Lower leg skin (tissue), 4 donors: ENCODE measurements around the gene ZC3H18. TPM values are rescaled to one million over a fixed set of nuclear protein-coding genes. Genes with fewer than 3 reads are reported as not detected.

Source experiments
- DNase-seq, 2 donors: peaks; one replicate each; pipeline ENCODE4 v3.0.0-alpha.2; 2019; ENCODE audit warnings: low spot score in 2 of 2
- H3K4me3 ChIP-seq: fragments of 200-600 bp; sonication (generic); 2 replicates; pipeline ENCODE4 v1.5.1; 2017; ENCODE audit warnings: mild to moderate bottlenecking, low read depth; ENCODE audit not compliant: poor library complexity, severe bottlenecking
- POLR2A ChIP-seq, 2 donors: fragments of 450-650 bp; IDR thresholded peaks; one replicate each; pipeline ENCODE4 v1.6.1; 2016 to 2017; ENCODE audit warnings: antibody characterized with exemption in 2 of 2, mild to moderate bottlenecking in 1 of 2, moderate library complexity in 1 of 2
- WGBS, 2 donors: methylation state at CpG; one replicate each; pipeline ENCODE4 v1.1.5; 2018; 5-methylcytosine and 5-hydroxymethylcytosine counted together
- intact Hi-C: fragments of 100-400 bp; cut with DNase I; formaldehyde crosslinking; loops from one replicate; pipeline ENCODE4 v1.15.0; 2023; ENCODE audit warnings: low total_unique reads
- total RNA-seq, 4 donors: library from RNA; depleted of rRNA; stranded (reverse); fragments of >200 nt; gene quantifications; one replicate each; pipeline ENCODE4 v1.1.0, GENCODE V29; 2016
- TF ChIP-seq, protein P1 (sequence below), 3 donors: fragments of 450-650 bp; IDR thresholded peaks; one replicate each; pipeline ENCODE4 v1.5.1; 2016; ENCODE audit warnings: antibody characterized with exemption in 3 of 3, mild to moderate bottlenecking in 3 of 3, moderate library complexity in 2 of 3

Gene ZC3H18
- total RNA-seq, 4 donors from 2014 or later, result 16.5 to 32.3 (median 18.5) TPM

DNA sequence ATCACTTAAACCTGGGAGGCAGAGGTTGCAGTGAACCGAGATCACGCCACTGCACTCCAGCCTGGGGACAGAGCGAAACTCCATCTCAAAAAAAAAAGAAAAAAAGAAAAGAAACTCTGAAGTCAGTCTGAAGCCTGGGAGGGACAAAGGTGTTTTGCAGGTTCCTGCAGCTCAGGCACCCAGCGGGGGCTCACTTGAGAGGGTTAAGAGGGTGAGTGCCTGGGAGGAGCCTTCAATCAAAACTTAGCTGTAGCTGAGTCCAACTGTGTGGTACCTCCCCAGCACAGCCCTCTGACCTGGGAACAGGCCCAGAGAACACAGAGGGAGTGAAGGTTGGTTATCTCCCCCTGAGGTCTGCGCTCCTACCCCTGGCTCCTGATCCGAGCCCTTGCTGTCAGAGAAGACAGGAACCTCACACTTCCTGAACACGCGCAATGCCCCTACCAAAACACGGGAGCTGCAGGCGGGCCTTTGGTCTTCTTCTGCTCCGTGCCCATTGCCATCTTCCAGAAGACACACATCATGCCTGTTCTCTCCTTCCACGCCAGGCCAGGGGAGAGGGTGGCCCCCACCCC, 20.4 kb upstream of the ZC3H18 start:
- no peak for TF ChIP-seq POLR2A (IDR thresholded peaks at IDR 0.05)
- TF ChIP-seq, protein P1, sequence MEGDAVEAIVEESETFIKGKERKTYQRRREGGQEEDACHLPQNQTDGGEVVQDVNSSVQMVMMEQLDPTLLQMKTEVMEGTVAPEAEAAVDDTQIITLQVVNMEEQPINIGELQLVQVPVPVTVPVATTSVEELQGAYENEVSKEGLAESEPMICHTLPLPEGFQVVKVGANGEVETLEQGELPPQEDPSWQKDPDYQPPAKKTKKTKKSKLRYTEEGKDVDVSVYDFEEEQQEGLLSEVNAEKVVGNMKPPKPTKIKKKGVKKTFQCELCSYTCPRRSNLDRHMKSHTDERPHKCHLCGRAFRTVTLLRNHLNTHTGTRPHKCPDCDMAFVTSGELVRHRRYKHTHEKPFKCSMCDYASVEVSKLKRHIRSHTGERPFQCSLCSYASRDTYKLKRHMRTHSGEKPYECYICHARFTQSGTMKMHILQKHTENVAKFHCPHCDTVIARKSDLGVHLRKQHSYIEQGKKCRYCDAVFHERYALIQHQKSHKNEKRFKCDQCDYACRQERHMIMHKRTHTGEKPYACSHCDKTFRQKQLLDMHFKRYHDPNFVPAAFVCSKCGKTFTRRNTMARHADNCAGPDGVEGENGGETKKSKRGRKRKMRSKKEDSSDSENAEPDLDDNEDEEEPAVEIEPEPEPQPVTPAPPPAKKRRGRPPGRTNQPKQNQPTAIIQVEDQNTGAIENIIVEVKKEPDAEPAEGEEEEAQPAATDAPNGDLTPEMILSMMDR (IDR thresholded peaks at IDR 0.05), result no peak
- DNase-seq, result no peak
- 58 to 73% methylated on average over 12 of the region's 12 CpGs for WGBS, 2 donors
- H3K4me3 ChIP-seq, result no peak overlapping the region
- intact Hi-C loops, result no loop called here

DNA sequence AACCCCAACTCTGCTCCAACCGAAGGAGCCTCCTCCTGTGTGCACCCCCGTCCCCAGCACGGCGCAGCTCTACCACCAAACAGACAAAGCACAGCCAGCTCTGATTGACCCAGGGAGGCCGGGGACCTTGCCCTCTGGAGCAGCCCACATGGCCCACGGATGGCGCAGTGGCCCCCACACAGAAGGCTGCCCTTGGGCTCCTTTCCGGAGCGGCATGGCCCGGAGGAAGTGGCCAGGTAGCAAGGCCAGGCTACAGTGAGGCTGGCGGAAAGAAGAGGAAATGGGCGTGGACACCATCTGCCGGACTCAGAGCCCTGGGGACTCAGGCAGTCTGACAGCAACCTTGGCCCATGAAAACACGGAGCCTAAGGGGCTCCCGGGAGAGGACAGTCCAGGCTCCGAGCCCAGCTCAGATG, 19.9 kb upstream of the ZC3H18 start:
- no peak for DNase-seq
- no peak overlapping the region for H3K4me3 ChIP-seq
- no peak for TF ChIP-seq POLR2A (IDR thresholded peaks at IDR 0.05)
- TF ChIP-seq, protein P1 (IDR thresholded peaks at IDR 0.05), result no peak
- WGBS, 2 donors, result 50 to 60% methylated on average over 16 of the region's 16 CpGs
- intact Hi-C loops, result no loop called here

DNA sequence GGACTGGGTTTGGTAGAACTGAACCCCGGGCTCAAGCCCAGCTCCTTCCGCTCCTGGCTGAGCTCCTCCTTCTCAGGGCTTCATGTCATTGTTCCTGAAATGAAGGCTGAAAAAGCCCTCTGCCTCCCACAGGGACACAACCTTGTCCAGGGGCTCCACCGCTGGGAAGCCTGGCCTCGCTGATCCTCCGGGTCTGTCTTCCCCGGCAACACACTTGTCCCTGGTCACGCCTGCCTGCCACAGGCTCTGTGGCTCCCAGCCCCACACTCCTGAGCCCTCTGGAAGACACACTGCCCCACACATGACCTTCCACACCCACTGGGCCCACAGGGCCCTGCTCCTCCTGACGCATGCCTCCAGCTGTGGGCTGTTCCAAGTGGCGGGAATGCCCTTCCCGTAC, 18.0 kb upstream of the ZC3H18 start:
- no peak for DNase-seq
- WGBS, 2 donors, result 80 to 81% methylated on average over 10 of the region's 10 CpGs
- intact Hi-C loops, result no loop called here
- no peak for TF ChIP-seq POLR2A (IDR thresholded peaks at IDR 0.05)
- TF ChIP-seq, protein P1 (IDR thresholded peaks at IDR 0.05), result no peak
- H3K4me3 ChIP-seq, result no peak overlapping the region

DNA sequence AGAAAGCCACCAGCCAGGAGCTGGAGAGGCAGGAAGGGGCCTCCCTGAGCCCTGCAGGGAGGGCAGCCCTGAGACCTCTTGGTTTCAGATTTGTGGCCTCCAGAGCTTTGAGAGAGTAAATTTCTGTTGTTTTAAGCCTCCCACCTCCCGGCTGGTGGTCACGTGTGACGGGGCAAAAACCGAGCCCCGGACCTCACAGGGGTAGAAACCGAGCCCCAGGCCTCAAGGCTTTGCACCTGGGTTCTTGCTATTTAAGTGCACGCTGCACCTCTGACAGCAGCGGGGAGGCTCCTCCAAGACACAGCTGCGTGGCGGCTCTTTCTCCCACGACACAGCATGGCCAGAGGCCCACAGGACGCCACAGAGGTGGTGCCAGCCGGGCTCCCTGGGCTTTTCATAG, 17.4 kb upstream of the ZC3H18 start:
- TF ChIP-seq, protein P1 (IDR thresholded peaks at IDR 0.05), result no peak
- no peak for TF ChIP-seq POLR2A (IDR thresholded peaks at IDR 0.05)
- no peak for DNase-seq
- no peak overlapping the region for H3K4me3 ChIP-seq
- intact Hi-C loops, result no loop called here
- 56 to 62% methylated on average over 9 to 12 of the region's 13 CpGs for WGBS, 2 donors

DNA sequence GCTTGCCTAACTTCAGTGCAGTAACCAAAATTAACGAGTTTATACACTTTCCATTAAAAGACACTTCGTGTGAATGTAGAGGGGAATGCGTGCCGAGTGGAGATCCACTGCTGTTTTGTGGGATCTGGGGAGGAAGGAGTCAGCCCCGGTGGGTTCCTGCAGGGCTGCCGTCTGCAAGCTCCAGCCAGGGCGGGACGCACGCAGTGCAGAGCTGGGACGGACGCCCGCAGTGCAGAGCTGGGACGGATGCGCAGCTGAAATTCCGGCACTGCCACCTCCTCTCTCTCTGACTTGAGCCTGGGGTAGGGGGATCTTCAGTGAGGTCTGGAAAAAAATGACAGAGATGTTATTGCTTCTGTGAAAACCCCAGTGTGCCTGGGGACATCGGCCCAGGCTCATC, 16.5 kb upstream of the ZC3H18 start:
- no peak overlapping the region for H3K4me3 ChIP-seq
- 74 to 80% methylated on average over 16 of the region's 16 CpGs for WGBS, 2 donors
- DNase-seq, result no peak
- no peak for TF ChIP-seq POLR2A (IDR thresholded peaks at IDR 0.05)
- TF ChIP-seq, protein P1 (IDR thresholded peaks at IDR 0.05), result no peak
- intact Hi-C loops, result no loop called here

DNA sequence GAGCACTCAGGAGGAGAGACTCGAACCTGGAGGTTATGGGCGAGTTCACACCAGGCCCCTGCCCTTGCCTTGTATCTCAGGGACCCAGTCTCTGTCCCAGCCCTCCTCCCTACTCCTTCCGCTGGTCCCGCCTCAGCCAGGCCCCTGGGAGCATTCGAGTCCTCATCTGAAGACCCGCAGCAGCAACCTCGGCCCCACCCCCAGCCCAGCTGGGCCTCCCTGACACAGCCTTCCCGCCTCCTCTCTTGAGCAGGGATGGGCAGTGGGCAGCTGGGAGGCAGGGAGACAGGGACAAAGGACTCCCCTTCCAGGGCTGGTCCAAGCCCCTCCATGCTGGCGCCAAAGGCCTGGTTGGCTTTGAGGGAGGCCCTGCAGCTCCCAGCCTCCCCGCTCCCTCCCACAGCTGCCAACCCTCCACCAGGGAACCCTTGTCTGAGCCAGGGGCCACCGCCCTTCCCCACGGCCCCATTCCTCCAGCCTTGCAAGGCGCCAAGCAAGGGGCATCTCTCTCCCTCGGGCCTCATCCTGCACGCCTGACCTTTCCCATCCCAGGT, 15.4 kb upstream of the ZC3H18 start:
- intact Hi-C loops, result no loop called here
- DNase-seq, result no peak
- no peak overlapping the region for H3K4me3 ChIP-seq
- no peak for TF ChIP-seq POLR2A (IDR thresholded peaks at IDR 0.05)
- TF ChIP-seq, protein P1 (IDR thresholded peaks at IDR 0.05), result no peak
- 67 to 69% methylated on average over 15 of the region's 15 CpGs for WGBS, 2 donors
